GM21447 (cell line): Measurements from ENCODE around the gene RER1.
"Not testable (repeated sequence)": the region's sequence is repeated elsewhere in the genome, so short reads cannot be mapped to it uniquely, and the experiment has no call there.

ENCODE experiments used
- ATAC-seq: cut with Tn5 transposase; IDR thresholded peaks from one replicate; pipeline ENCODE4 v1.9.1; 2021; ENCODE audit not compliant: unreplicated experiment

The RER1 gene

GRCh38 chr1:2422523-2422922 lies 30.9 kb downstream of the RER1 start:
- no peak for ATAC-seq

- no peak for ATAC-seq
These were observed 34.3 kb downstream of the RER1 start for GRCh38 chr1:2425892-2426291.

GRCh38 chr1:2426540-2426939 lies 34.9 kb downstream of the RER1 start:
- no peak for ATAC-seq

- ATAC-seq: no peak
These were observed 35.4 kb downstream of the RER1 start for GRCh38 chr1:2427051-2427450.

- ATAC-seq: no peak
These were observed 36.3 kb downstream of the RER1 start for GRCh38 chr1:2427976-2428375.

- ATAC-seq: no peak
These were observed 36.8 kb downstream of the RER1 start for GRCh38 chr1:2428490-2428889.

GRCh38 chr1:2429780-2430591 lies 38.3 kb downstream of the RER1 start:
- ATAC-seq: no peak

GRCh38 chr1:2430592-2430973 lies 38.9 kb downstream of the RER1 start:
- ATAC-seq: no peak

- ATAC-seq: no peak
These were observed 39.5 kb downstream of the RER1 start for GRCh38 chr1:2431103-2431502.

- ATAC-seq: no peak
These were observed 39.9 kb downstream of the RER1 start for GRCh38 chr1:2431518-2431917.

- no peak for ATAC-seq
These were observed 40.8 kb downstream of the RER1 start for GRCh38 chr1:2432441-2432844.

- ATAC-seq: no peak
These were observed 41.6 kb downstream of the RER1 start for GRCh38 chr1:2433196-2433595.

- no peak for ATAC-seq
These were observed 42.5 kb downstream of the RER1 start for GRCh38 chr1:2433936-2434655.

- ATAC-seq: no peak
These were observed 43.5 kb downstream of the RER1 start for GRCh38 chr1:2435091-2435490.

- no peak for ATAC-seq
These were observed 44.2 kb downstream of the RER1 start for GRCh38 chr1:2435746-2436355.

- ATAC-seq: no peak
These were observed 45.2 kb downstream of the RER1 start for GRCh38 chr1:2436876-2437275.

- ATAC-seq: no peak
These were observed 46.0 kb downstream of the RER1 start for GRCh38 chr1:2437617-2438016.

- no peak for ATAC-seq
These were observed 46.4 kb downstream of the RER1 start for GRCh38 chr1:2438038-2438437.

- no peak for ATAC-seq
These were observed 47.0 kb downstream of the RER1 start for GRCh38 chr1:2438641-2439040.

- ATAC-seq: no peak
These were observed 47.7 kb downstream of the RER1 start for GRCh38 chr1:2439369-2439768.

GRCh38 chr1:2440346-2440745 lies 48.7 kb downstream of the RER1 start:
- ATAC-seq: not testable (repeated sequence)

GRCh38 chr1:2441746-2442145 lies 50.1 kb downstream of the RER1 start:
- no peak for ATAC-seq
